Suprapubic skin (tissue), 4 donors: Measurements from ENCODE around the gene PIK3R3. TPM values are rescaled to one million over a fixed set of nuclear protein-coding genes. Genes with fewer than 3 reads are reported as not detected.
"Not testable (repeated sequence)": the region's sequence is repeated elsewhere in the genome, so short reads cannot be mapped to it uniquely, and the experiment has no call there.

Source experiments
- DNase-seq, 2 donors: peaks; one replicate each; pipeline ENCODE4 v3.0.0-alpha.2; 2019; ENCODE audit warnings: low spot score in 2 of 2
- H3K27ac ChIP-seq: fragments of 200-600 bp; sonication (generic); one replicate; pipeline ENCODE4 v1.5.1; 2019
- H3K27me3 ChIP-seq: fragments of 200-600 bp; sonication (generic); one replicate; pipeline ENCODE4 v1.5.1; 2019
- H3K36me3 ChIP-seq: fragments of 200-600 bp; sonication (generic); one replicate; pipeline ENCODE4 v1.5.1; 2019
- H3K4me1 ChIP-seq: fragments of 200-600 bp; sonication (generic); one replicate; pipeline ENCODE4 v1.5.1; 2019
- H3K4me3 ChIP-seq: fragments of 200-600 bp; sonication (generic); one replicate; pipeline ENCODE4 v1.5.1; 2019; ENCODE audit warnings: mild to moderate bottlenecking
- H3K9me3 ChIP-seq: fragments of 200-600 bp; sonication (generic); one replicate; pipeline ENCODE4 v1.5.1; 2019
- EP300 ChIP-seq: sonication (generic); formaldehyde crosslinking; IDR thresholded peaks from one replicate; pipeline ENCODE4 v1.6.1; 2017; ENCODE audit warnings: antibody characterized with exemption
- POLR2A ChIP-seq, 2 donors: fragments of 450-650 bp; IDR thresholded peaks; one replicate each; pipeline ENCODE4 v1.6.1; 2017; ENCODE audit warnings: antibody characterized with exemption in 2 of 2, mild to moderate bottlenecking in 2 of 2, moderate library complexity in 2 of 2
- POLR2AphosphoS5 ChIP-seq, 3 donors: sonication (generic); formaldehyde crosslinking; IDR thresholded peaks; one replicate each; pipeline ENCODE4 v1.6.1; 2017; ENCODE audit warnings: antibody characterized with exemption in 3 of 3
- WGBS: methylation state at CpG from one replicate; pipeline ENCODE4 v1.1.5; 2018; 5-methylcytosine and 5-hydroxymethylcytosine counted together
- total RNA-seq, 4 donors: library from RNA; depleted of rRNA; stranded (reverse); fragments of >200 nt; gene quantifications; one replicate each; pipeline ENCODE4 v1.1.0, GENCODE V29; 2016
- TF ChIP-seq, protein P1 (sequence below), 2 donors: fragments of 200-600 bp in 1 of 2; fragments of 450-650 bp in 1 of 2; sonication (generic) in 1 of 2; IDR thresholded peaks; one replicate each; pipeline ENCODE4 v1.5.1; 2016 to 2019; ENCODE audit warnings: antibody characterized with exemption in 2 of 2, mild to moderate bottlenecking in 1 of 2, moderate library complexity in 1 of 2

The PIK3R3 gene
- total RNA-seq, 4 donors from 2014 or later, result 6.1 to 16.5 (median 11.2) TPM

DNA sequence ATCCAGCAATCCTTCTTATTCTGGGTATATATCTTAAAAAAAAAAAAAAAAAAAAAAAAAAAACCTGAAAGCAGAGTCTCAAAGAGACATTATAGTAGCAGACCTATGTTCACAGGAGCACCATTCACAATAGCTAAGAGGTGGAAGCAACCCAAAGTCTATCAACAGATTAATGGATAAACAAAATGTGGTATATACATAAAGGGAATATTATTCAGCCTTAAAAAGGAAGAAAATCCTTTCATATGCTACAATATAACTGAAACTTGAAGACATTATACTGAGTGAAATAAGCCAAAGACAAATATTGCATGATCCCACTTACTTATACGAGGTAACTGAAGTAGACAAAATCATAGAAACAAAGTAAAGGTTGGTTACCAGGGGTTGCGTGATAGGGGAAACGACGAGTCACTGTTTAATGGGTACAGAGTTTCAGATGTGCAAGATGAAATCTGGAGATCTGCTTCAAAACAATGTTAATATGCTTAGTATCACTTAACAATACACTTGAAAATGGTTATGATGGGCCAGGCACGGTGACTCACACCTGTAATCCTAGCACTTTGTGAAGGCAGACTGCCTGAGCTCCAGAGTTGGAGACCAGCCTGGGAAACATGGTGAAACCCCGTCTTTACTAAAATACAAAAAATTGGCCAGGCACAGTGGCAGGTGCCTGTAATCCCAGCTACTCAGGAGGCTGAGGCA lies 29.5 kb downstream of the PIK3R3 start:
- no peak overlapping the region for H3K4me3 ChIP-seq
- no peak for DNase-seq
- WGBS, result 93% methylated on average over 6 of the region's 6 CpGs
- no peaks in the 10 kb centered on the region for H3K9me3 ChIP-seq
- no peaks in the 10 kb centered on the region for H3K36me3 ChIP-seq
- H3K27me3 ChIP-seq, result no peaks in the 10 kb centered on the region
- H3K27ac ChIP-seq, result no peak overlapping the region
- no peaks in the 10 kb centered on the region for H3K4me1 ChIP-seq
- TF ChIP-seq, protein P1, sequence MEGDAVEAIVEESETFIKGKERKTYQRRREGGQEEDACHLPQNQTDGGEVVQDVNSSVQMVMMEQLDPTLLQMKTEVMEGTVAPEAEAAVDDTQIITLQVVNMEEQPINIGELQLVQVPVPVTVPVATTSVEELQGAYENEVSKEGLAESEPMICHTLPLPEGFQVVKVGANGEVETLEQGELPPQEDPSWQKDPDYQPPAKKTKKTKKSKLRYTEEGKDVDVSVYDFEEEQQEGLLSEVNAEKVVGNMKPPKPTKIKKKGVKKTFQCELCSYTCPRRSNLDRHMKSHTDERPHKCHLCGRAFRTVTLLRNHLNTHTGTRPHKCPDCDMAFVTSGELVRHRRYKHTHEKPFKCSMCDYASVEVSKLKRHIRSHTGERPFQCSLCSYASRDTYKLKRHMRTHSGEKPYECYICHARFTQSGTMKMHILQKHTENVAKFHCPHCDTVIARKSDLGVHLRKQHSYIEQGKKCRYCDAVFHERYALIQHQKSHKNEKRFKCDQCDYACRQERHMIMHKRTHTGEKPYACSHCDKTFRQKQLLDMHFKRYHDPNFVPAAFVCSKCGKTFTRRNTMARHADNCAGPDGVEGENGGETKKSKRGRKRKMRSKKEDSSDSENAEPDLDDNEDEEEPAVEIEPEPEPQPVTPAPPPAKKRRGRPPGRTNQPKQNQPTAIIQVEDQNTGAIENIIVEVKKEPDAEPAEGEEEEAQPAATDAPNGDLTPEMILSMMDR (IDR thresholded peaks at IDR 0.05), result no peak
- TF ChIP-seq POLR2A (IDR thresholded peaks at IDR 0.05) (no peak), EP300 (no peak), POLR2AphosphoS5 (IDR thresholded peaks at IDR 0.05) (no peak)

DNA sequence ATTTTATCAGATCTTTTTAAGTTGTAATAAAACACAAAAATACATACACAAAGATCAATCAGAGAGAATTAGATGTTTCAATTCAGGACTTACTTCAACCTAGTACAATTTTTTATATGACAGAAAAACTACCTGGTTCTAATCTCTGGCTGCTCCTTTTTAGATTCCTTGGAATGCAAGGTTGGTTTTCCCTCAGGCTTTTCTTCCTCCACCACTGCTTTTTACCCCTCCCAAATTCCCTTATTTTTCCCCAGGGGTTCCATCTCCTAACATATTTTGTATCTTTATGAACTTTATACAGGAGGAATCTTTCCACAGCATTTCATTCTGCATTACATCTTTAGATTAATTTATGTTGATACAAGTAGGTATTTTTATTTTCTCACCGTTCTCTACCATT lies 33.2 kb downstream of the PIK3R3 start:
- Histone ChIP-seq H3K4me1 (no peaks in the 10 kb centered on the region), H3K36me3 (no peaks in the 10 kb centered on the region), H3K9me3 (no peaks in the 10 kb centered on the region), H3K4me3 (no peak overlapping the region), H3K27me3 (no peaks in the 10 kb centered on the region), H3K27ac (no peak overlapping the region)
- WGBS, result 67% methylated on average over 1 of the region's 1 CpG
- DNase-seq, result no peak
- no peak for TF ChIP-seq EP300
- TF ChIP-seq POLR2A (IDR thresholded peaks at IDR 0.05), result no peak
- TF ChIP-seq, protein P1 (IDR thresholded peaks at IDR 0.05), result no peak
- no peak for TF ChIP-seq POLR2AphosphoS5 (IDR thresholded peaks at IDR 0.05)

DNA sequence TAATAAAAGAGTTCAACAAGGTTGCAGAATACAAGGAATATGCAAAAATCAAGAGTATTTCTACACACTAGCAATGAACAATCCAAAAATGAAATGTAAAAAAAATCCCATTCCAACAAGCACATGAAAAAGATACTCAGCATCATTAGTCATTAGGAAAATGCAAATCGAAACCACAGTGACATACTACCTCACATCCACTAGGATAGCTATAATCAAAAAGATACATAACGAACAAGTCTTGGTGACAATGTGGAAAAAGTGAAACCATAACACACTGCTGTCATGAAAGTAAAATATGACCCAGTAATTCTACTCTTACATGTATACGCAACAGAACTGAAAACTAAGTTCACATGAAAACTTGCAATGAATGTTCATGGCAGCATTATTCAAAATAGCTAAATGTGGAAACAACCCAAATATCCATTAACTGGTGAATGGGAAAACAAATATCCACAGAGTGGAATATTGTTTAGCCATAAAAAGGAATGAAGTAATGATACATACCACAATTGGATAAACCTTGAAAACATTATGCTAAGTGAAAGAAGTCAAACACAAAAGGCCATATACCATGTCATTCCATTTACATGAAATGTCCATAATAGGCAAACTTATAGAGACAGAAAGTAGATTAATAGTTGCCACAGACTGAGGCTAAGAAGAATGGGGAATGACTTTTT lies 34.3 kb downstream of the PIK3R3 start:
- Histone ChIP-seq H3K4me1 (no peaks in the 10 kb centered on the region), H3K4me3 (no peak overlapping the region), H3K9me3 (no peaks in the 10 kb centered on the region), H3K27ac (no peak overlapping the region), H3K36me3 (no peaks in the 10 kb centered on the region), H3K27me3 (no peaks in the 10 kb centered on the region)
- no peak for DNase-seq
- TF ChIP-seq, protein P1 (IDR thresholded peaks at IDR 0.05), result no peak
- no peak for TF ChIP-seq POLR2AphosphoS5 (IDR thresholded peaks at IDR 0.05)
- TF ChIP-seq POLR2A (IDR thresholded peaks at IDR 0.05), result no peak
- 92% methylated on average over 3 of the region's 3 CpGs for WGBS

DNA sequence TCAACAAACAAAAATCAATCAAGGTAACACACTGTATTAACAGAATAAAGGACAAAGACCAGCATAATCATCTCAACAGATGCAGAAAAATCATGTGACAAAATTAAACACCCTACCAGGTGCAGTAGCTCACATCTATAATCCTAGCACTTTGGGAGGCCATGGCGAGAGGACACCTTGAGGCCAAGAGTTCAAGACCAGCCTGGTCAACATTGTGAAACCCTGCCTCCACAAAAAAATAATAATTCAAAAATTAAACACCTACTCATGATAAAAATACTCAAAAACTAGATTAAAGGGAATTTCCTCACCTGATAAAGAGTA lies 35.3 kb downstream of the PIK3R3 start:
- Histone ChIP-seq H3K4me3 (no peak overlapping the region), H3K27me3 (no peaks in the 10 kb centered on the region), H3K9me3 (no peaks in the 10 kb centered on the region), H3K36me3 (no peaks in the 10 kb centered on the region), H3K27ac (no peak overlapping the region), H3K4me1 (no peaks in the 10 kb centered on the region)
- no peak for DNase-seq
- WGBS, result 93% methylated on average over 1 of the region's 1 CpG
- TF ChIP-seq EP300 (no peak), POLR2A (IDR thresholded peaks at IDR 0.05) (no peak), POLR2AphosphoS5 (IDR thresholded peaks at IDR 0.05) (no peak)
- TF ChIP-seq, protein P1 (IDR thresholded peaks at IDR 0.05), result no peak

DNA sequence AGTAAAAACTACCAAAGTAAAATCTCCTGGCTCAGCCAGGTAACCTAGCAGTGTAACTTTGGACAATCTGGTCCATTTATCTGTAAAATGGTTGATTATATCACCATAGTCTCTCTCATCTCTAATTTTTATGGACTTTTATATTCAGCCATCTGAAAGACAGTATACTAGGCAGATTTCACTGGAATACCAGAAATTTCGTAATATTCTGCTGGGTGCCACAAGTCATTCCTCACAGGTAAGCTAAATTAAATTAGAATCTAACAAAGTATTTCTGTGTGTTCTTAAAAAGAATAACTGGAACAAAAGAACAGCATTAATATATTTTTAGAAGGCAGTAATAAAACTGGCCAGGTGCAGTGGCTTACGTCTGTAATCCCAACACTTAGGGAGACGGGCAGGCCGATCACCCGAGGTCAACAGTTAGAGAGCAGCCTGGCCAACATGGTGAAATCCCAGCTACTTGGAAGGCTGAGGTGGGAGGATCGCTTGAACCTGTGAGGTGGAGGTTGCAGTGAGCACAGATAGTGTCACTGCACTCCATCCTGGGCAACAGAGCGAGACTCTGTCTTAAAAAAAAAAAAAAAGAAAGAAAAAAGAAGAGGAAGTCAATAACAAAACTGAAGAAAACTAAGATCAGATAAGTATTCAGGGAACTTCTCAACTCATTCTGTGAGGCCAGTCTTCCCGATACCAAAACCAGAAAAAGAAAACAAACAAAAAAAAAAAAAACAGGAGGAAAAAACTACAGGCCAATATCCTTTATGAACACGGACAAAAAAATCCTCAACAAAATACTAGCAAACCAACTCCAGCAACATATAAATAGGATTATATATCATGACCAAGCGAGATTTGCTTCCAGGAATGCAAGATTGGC lies 35.9 kb downstream of the PIK3R3 start:
- no peaks in the 10 kb centered on the region for H3K27me3 ChIP-seq
- H3K4me1 ChIP-seq, result no peaks in the 10 kb centered on the region
- no peak overlapping the region for H3K4me3 ChIP-seq
- TF ChIP-seq, protein P1 (IDR thresholded peaks at IDR 0.05), result no peak
- TF ChIP-seq EP300, result no peak
- TF ChIP-seq POLR2A (IDR thresholded peaks at IDR 0.05), result no peak
- TF ChIP-seq POLR2AphosphoS5 (IDR thresholded peaks at IDR 0.05), result no peak
- WGBS, result 86% methylated on average over 10 of the region's 10 CpGs
- no peaks in the 10 kb centered on the region for H3K9me3 ChIP-seq
- no peak overlapping the region for H3K27ac ChIP-seq
- H3K36me3 ChIP-seq, result no peaks in the 10 kb centered on the region
- DNase-seq, result no peak

DNA sequence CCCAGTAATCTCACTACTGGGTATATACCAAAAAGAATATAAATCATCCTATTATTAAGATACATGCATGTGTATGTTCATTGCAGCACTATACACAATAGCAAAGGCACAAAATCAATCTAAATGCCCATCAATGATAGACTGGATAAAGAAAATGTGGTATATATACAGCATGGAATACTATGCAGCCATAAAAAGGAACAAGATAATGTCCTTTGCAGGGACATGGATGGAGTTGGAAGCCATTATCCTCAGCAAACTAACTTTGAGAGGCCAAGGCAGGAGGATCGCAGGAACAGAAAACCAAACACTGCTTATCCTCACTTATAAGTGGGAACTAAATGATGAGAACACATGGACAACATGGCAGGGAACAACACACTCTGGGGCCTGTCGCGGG lies 37.3 kb downstream of the PIK3R3 start:
- not testable (repeated sequence) for H3K36me3 ChIP-seq, DNase-seq, H3K4me3 ChIP-seq, H3K9me3 ChIP-seq, H3K27me3 ChIP-seq, H3K27ac ChIP-seq, H3K4me1 ChIP-seq
- 96% methylated on average over 3 of the region's 3 CpGs for WGBS
